Fibroblast of skin of right quadriceps (primary cell): ENCODE data around the gene TMC3.
"Not testable (repeated sequence)": the region's sequence is repeated elsewhere in the genome, so short reads cannot be mapped to it uniquely, and the experiment has no call there.

ENCODE experiments used
- DNase-seq: peaks from one replicate; pipeline ENCODE4 v3.0.0-alpha.2; 2013

Gene TMC3

DNA sequence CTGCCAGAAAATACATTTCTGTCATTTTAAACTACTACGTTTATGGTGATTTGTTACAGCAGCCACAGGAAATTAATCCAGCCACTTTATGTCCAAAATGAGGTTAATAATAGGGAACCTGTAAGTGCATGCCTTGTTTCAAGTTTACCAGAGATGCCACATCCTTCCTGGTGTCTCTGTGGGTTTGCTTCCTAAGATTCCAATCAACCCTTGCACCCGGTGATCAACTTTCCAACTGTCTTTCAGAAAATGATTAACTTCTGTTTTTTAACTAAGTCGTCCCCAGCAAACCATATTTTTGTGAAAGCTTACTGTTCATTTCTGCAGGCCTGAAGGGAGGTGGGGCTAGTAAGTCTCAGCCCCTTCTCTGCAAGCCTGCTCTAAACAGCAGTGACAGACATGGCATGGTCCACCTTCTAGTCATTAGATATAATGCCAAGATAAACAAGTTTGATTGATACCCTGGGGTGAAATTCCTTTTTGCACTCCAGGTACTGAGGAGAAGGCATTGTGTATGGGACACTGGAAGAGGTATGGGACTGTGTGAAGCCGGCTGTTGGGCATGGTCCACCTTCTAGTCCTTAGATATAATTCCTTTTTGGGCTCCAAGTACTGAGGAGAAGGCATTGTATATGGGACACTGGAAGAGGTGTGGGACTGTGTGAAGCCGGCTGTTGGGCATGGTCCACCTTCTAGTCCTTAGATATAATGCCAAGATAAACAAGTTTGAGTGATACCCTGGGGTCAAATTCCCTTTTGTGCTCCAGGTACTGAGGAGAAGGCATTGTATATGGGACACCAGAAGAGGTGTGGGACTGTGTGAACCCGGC is 11.1 kb upstream of the TMC3 start:
- DNase-seq, result no peak

DNA sequence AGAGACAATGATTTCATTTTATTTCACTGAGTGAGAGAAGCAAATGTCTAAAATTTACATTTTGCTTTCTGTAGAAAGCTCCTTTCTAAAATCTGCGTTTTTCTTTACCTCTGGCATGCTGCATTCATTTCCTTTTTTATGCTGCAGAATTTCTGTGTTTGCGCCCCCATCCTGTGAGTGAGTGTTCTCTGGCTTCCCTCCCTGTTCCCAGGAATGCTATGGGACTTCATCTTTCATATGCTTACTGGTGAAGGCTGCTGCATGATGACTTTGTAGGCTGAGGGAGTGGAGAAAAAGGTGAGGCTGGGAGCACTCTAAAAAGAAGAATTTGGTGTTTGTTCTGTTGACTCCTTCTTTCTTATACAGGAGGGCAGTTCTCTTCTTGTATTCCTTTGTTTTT is 7.7 kb upstream of the TMC3 start:
- DNase-seq, result no peak

DNA sequence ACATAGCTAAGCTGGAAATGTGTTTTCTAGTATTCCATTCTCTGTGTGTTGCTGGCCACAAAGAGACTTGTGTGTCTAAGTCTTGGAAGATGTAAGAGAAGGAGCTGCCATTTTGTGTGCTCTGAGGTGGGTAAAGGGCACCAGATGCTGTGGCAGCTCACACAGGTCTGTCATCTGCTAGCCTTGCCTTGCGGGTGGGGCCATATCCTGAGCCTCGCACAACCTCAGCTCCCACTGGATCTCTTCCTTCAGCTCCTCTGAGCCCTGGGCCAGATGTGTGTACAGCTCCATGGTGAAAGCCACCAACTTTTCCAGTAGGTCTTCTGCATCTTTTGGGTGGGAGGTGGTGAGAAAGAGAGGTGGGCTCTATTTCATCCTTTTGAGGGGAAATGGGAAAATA is 6.7 kb upstream of the TMC3 start:
- no peak for DNase-seq

DNA sequence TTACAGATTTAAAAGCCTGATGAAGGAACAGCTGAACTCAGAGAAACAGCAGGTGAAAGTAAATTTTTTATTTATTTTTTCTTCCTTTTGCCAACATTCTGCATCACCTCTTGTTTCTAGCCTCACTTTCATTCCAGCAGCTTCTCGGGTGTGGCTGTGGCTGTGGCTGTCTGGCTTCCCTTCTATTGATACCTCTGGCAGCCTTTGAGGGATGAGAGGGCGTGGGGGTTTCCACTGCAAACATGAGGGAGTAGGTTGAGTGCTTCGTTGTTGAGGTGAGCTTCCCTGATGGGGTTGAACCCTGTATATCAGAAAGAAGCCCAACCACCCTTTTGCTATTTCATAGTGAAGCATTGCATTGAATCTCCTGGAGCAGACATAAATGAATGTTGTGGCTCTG is 6.2 kb upstream of the TMC3 start:
- DNase-seq, result no peak

DNA sequence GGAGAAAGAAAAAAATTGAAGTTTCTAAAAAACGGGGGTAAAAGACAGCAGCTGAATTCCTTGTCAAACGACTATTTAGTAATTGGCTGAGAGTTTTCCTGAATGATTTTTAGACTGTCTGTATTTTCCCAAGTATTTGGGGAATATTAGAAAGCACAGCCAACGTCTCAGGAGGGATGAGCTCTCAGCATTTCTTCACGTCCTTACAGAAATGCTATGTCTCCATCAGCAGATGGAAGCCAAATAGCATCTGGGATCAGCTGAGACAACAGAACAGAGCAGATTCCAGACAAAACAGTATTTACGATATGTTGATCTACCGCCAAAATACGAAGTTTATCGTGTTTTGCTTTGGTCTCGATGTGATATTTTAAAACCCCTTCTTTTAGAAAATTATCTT is 5.3 kb upstream of the TMC3 start:
- no peak for DNase-seq

DNA sequence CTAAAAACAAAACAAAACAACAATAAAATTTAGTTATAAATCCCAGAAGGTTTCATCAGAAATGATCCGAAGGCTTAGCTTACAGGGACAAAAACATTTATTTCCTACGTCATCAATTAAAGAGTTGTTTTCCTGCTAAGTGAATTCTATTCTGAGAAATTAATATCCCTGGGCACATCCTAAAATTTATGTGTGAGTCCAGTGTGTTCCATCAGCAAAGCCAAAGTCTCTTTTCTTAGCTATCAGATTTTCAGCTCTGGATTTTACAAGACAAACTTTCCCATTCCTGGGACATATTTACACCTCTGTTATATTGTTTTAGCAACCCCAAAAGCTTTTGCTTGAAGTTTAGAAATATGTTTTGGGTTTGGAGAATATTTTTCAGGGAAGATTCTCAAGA is 4.4 kb upstream of the TMC3 start:
- DNase-seq, result no peak

DNA sequence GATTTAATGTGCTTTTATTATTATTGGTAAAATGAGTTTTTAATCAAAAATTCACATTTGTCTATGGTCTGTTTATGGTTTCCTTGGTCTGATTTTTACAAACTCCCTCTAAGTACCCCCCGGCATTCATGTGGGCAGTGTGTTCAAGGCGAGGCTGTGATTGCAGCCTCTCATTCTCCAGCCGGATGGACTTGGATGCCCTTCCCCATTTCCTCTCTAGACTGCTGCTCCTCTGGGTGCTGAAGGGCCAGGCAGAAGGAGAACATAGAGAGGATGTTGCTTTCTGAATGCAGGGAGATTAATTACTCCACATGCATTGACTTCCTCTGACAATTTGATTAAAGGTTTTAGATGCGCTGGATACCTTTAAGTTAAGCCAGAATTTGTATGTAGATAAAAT is 3.9 kb upstream of the TMC3 start:
- no peak for DNase-seq

DNA sequence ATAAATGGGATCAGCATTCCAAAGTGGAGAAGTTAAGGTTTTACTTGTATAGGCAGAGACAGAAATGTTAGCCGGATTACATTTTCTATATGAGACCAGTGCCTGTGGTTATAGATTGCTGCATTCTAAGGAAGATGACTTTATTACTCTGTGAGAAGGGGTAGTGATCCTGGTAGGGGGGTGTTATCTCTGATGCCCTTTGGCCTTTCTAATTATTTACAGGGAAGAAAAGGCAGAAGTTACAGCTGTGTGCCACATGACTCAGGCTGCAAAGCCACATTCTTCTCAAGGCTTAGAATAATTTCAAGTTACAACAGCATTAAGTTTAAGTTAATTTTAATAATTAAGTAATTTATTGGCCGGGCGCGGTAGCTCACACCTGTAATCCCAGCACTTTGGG is 2.2 kb upstream of the TMC3 start:
- no peak for DNase-seq

DNA sequence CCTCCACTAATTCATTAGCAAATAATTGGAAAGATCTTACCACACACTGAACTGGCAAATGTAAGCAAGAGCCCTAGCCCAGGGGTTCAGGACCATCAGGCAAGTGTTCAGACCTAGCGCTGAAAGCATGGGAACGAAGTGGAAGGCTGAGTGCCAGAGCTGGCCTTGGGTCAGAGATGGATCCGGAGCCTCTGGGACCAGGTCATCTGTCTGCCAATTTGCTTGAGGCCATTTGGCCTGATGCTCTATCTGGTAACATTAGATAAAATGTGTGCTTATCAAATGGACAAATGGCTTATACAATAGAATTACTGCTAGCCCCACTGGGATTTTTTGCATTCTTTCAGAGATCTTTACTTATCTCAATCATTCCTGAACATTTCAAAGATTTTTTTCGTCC is 1.4 kb upstream of the TMC3 start:
- DNase-seq, result no peak

DNA sequence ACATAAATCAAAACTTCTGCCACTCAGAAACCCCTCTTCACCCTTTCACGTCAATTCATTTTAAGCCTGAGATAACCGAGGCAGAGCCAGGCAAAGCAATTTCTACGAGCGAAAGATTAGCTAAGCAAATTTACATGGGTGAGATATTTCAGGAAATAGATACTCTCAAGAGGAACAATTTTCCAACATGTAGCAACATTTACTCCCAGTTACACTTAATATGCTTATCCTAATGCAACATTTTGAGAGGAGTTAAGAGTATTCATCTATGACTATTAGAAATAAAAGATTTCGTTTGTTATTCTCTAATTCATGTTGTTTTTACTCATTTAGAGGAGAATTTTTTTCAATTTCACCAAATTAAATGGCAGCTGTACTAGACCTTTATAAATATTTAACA is 837 bp downstream of the TMC3 start:
- no peak for DNase-seq

DNA sequence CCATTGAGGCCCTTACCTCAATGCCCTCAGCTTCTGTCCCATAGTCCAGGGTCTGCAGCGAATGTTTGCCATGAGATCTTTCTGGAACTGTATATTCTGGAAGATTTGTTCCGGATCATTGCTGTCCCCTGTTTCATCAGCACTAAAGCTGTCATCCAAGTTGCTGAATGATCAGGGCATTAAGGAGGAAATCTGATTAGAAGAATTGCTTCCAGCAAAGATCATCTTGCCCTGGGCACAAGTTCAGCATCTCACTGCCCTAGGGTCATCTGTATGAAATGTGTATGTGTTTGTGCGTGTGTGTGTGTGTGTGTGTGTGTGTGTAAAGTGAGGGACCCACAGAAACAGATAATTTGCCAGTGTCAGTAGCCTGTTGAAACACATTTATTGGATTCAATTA is 1.4 kb downstream of the TMC3 start:
- DNase-seq, result no peak

DNA sequence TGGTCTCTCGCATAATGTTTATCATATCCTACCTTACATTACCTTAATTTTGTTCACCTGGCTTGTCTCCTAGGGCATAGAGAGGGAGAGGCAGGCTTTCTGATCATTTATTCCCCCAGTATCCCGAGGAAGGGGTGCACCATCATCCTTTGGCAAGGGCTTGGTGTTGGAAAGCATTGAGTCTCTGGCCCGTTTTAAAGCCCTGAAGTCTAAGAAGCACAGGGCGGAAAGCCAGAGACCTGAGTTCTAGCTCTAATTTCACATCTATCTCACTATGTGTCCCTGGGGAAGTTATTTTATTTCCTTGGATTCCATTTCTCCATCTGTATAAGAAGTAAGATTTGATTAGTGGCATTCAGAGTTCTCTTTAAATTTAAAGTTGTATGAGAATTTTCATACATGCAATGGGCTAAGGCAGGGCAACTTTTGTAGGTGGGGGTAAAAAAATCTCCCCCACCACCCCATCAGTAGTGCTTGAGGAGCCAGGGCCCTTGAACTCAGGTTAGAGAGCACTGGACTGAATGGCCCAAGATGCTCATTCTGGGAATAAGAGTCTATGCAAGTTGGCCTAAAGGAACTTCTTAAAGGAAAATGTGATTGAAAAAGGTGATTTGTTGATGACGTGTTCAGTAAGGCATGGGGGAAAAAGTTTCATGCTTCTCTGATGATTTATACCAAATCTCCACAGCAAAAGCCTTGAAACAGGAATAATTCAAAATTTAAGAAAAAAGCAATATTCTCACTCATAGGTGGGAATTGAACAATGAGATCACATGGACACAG is 10.1 kb downstream of the TMC3 start:
- no peak for DNase-seq

DNA sequence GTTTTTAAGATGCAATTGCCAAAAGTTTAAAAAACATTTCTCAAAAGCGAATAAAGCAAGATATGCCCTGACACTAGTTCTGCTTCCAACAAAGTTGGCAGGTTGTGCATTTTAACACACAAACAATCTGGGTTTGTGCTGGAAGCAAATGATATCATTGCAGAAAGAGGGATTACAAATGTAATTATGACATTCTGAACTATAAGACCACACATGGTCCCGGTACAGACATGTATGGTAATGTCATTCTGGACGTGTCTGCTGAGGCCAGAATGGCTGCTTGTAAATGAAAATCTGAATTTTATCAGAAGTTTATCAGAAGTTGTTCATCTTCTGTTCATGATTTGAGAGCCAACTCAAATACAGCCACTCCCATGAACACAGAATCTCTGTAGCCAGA is 10.7 kb downstream of the TMC3 start:
- no peak for DNase-seq

DNA sequence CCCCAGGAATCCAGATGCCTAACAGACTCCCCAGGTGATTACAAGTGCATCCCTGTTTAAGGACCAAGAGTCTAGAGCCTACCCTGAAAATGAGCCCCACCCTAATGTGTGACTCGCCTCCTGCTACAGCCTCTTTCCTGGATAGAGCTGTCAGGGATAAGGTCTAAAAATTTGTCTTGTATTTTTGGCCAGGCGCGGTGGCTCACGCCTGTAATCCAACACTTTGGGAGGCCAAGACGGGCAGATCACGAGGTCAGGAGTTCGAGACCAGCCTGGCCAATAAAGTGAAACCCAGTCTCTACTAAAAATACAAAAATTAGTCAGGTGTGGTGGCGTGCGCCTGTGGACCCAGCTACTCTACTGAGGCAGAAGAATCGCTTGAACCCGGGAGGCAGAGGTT is 11.2 kb downstream of the TMC3 start:
- no peak for DNase-seq

DNA sequence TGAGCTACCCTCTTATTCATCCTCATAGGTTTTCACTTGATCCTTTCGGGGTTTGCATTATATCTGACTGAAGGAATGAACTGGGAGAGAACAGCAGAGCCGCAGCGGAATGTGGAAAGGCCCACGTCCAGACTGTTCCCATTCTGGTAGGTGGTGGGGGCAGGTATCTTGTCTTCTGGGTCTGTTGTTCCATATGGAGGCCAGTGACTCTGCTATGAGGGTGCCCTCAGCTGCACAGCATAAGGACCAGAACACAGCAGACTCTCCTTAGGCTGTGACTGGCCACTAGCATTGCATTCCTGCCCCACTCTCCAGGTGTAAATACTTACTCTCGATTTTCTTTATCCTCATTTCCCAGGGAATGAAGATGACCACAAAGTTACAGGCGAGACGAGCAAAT is 12.1 kb downstream of the TMC3 start:
- DNase-seq, result no peak

DNA sequence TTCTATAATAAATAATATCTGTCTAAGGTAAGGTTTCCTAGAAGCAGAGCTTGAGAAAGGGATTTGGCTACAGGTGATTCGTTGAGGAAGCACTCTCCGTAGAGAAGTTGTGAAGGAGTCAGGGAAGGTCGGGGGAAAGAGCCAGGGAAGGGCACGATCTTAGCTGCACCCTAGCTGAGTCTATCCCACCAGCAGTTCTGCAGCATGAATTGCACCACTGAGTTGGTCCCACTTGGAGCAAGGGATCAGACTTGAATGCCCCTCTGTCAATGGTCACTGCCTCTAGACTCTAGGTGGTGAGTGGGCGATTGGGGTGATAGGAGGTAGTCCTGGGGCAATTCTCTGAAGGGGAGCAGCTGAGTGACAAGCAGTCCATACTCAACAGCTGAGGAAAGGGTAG is 13.5 kb downstream of the TMC3 start:
- DNase-seq, result no peak

DNA sequence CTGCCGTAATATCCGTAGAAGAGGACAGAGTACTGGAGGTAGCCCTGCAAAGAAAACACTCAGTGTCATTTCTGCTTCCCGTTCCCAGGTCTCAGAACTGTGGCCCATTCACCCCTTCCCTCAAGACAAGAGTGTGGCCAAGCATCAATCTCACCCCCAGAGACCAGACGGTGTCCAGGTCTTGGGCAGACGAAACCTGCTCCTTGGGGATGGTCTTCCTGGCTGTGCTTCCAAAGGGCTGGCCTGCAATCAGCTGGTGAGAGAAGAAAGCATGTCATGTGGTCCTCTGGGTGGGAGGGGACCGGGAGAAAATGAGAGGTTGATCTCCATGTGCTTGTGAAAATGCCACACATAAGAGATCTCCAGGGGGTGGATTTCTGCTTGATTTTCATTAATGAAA is 15.8 kb downstream of the TMC3 start:
- DNase-seq, result no peak

DNA sequence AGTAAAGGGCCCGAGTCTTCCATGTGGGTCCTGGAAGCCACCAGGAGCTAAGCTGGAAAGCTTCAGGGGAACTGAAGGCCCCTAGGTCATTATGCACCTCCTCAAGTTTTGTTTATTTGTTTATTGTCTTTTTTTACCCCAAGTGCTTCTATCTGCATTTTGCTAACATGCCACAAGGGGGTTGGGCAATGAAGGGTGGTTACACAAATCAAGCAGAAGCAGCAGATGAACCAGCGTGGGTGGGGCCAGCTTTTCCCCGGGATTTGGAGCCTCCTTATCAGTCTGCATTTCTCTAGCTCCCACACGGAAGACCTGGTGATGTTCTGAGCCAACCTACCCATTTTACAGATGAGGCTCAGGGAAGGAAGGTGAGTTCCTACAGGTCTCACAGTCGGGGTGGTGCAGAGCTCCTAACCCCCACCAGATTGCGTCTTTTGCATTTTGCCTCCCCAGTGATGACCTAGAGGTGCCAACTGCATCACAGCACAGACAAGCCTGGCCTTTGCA is 16.8 kb downstream of the TMC3 start:
- DNase-seq, result no peak

DNA sequence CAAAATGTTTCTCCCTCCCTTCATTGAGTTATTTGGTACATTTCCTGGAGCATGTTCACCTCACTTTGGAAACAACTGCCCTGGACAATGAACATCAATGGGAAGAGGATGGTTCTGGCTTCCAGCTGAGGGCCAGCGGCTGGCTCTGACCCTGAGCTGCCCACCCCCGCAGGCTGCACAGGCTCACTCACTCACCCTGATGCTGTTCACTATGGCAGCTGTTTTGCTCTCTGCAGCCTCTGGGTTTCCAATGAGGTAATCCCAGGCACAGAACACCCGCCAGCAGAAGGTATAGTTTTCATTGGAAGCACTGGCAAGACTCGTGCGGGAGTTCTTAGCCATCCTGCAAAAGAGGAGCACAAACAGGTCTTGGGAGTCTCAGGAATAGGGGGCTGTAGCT is 17.8 kb downstream of the TMC3 start:
- no peak for DNase-seq

DNA sequence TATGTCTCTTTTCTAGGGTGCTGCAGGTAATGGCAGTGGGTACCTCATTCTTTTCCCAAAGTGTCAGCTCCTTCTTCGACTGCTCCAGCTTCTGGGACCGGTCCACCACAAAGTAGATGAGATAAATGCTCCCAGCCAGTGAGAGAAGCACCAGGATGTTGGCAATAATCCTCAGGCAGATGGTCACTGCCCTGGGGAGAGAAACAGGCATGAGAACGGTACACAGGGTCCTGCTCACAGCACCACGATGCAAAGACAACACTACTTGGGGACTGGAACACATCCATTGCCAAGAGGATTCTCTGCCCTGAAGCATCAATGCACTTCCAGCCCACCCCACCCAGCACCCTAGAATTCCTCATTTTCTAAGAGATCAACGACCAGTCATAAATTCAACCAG is 22.4 kb downstream of the TMC3 start:
- DNase-seq, result no peak

DNA sequence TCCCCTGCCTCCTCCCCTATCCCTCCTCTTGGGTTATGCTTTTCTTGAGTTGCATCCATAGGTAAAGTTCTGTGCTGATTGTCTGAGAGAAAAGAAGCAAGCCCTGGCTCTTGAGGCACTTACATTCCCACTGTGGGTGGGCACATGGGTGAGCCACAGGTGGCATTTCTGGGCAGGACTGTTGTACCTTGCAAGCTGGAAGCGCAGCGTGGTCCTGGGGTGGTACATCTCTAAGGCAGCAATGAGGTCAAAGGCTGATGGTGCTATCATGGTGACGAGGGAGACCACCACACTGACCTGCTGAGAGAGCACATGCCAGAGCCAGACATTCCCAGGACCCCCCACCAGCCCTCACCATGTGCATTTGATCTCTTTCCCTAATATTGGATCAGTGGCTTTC is 24.7 kb downstream of the TMC3 start:
- no peak for DNase-seq

DNA sequence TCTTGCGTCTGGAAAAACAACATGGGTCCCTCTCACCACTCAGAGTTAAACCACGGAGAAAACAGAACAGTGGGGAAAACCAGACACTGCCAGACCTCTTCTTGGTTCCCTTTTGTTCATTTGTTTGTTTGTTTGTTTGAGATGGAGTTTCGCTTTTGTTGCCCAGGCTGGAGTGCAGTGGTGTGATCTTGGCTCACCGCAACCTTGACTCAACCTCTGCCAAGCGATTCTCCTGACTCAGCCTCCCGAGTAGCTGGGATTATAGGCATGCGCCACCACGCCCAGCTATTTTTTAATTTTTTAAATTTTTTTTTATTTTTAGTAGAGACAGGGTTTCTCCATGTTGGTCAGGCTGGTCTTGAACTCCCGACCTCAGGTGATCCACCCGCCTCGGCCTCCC is 25.3 kb downstream of the TMC3 start:
- not testable (repeated sequence) for DNase-seq

DNA sequence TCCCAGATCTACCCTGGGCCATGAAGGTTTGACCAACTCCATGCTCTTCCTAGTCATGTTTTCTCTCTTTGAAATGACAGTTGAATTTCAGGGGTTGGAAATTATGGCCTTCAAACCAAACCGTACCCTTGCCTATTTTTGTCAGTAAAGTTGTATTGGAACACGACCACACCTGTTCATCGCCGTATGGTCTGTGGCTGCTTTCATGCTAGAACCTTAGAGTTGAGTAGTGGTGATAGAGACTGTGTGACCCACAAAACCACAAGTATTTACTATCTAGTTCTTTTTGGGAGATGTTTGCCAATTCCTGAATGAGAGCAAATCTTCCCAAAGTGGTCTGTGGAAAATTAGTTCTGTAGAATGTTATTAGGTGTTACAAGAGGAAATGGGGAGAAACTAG is 26.1 kb downstream of the TMC3 start:
- no peak for DNase-seq

DNA sequence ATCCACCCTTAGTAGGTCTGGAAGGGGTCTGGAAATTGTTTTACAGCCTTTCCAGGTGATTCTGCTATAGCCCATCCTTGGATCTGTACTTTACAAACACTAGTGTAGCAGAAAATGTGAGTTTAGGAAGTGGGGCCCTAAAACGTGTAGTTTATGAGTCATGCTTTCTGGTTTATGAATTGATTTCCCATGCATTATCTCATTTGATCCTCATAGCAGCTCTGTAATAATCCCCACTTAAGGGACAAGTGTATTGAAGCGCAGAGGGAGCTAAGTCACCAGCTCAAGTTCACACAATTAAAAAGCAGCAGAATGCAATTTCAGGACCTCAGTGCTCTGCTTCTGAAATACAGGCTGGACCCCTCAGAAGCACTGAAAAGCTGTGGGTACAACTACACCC is 27.4 kb downstream of the TMC3 start:
- DNase-seq, result no peak

DNA sequence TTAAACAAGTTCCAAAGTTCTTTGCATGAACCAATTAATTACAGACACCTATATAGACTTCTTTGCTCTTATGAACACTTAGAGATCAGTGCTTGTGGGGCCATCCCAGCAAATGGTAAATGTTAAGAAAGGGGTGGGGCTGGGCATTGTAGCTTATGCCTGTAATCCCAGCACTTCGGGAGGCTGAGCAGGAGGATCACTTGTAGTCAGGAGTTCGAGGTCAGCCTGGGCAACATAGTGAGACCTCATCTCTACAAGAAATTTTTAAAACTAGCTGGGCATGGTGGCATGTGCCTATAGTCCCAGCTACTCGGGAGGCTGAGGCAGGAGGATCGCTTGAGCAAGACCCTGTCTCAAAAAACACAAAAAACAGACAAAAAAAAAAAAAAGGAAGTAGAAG is 30.6 kb downstream of the TMC3 start:
- no peak for DNase-seq
